Glutamatergic neuron (in vitro differentiated cells): ENCODE results near the gene ACTR1B. TPM values are rescaled to one million over a fixed set of nuclear protein-coding genes. Genes with fewer than 3 reads are reported as not detected.
A peak's percentile ranks its signal among the peaks of the same experiment; 100 is the strongest.

Experiments
- DNase-seq: peaks from one replicate; pipeline ENCODE4 v3.0.0; 2022
- H3K27ac Mint-ChIP-seq: one replicate; pipeline ENCODE4 v1.8.0; 2020; ENCODE audit warnings: mild to moderate bottlenecking, mixed read lengths, inconsistent platforms; ENCODE audit not compliant: unreplicated experiment
- H3K27me3 Mint-ChIP-seq: one replicate; pipeline ENCODE4 v1.8.0; 2020; ENCODE audit warnings: mild to moderate bottlenecking, moderate library complexity, mixed read lengths, inconsistent platforms; ENCODE audit not compliant: unreplicated experiment
- H3K36me3 Mint-ChIP-seq: one replicate; pipeline ENCODE4 v1.8.0; 2020; ENCODE audit warnings: mild to moderate bottlenecking, mixed read lengths, inconsistent platforms; ENCODE audit not compliant: unreplicated experiment
- H3K4me1 Mint-ChIP-seq: one replicate; pipeline ENCODE4 v1.8.0; 2020; ENCODE audit warnings: mild to moderate bottlenecking, low read depth, mixed read lengths, inconsistent platforms; ENCODE audit not compliant: unreplicated experiment
- H3K4me3 Mint-ChIP-seq: one replicate; pipeline ENCODE4 v1.8.0; 2020; ENCODE audit warnings: mild to moderate bottlenecking, mixed read lengths, inconsistent platforms; ENCODE audit not compliant: unreplicated experiment
- H3K9me3 Mint-ChIP-seq: one replicate; pipeline ENCODE4 v1.8.0; 2020; ENCODE audit warnings: mild to moderate bottlenecking, moderate library complexity, mixed read lengths, inconsistent platforms; ENCODE audit not compliant: unreplicated experiment
- total RNA-seq: library from RNA; stranded (reverse); fragmentation: NEBNext Ultra II Directional; extraction: Animal tissue kit (Norgen Biotek cat#: 25700); gene quantifications from one replicate; pipeline ENCODE4 v1.2.1, GENCODE V29; 2021; ENCODE audit not compliant: unreplicated experiment
- TF ChIP-seq, protein P1 (sequence below): fragments of 200-600 bp; sonication (generic); IDR thresholded peaks from one replicate; pipeline ENCODE4 v1.5.0; 2021; ENCODE audit not compliant: partially characterized antibody, unreplicated experiment

The ACTR1B gene
- total RNA-seq, 1 donor from 2014 or later = 104 TPM

GRCh38 chr2:97662895-97663625, 784 bp downstream of the ACTR1B start:
- Mint-ChIP-seq H3K9me3 (peaks cover 15% of the 10 kb centered on the region), H3K27ac (peak overlapping the region; percentile 100), H3K36me3 (no peaks in the 10 kb centered on the region), H3K4me1 (peaks cover 25% of the 10 kb centered on the region), H3K27me3 (peaks cover 7% of the 10 kb centered on the region), H3K4me3 (peak overlapping the region; percentile 94)
- TF ChIP-seq, protein P1, sequence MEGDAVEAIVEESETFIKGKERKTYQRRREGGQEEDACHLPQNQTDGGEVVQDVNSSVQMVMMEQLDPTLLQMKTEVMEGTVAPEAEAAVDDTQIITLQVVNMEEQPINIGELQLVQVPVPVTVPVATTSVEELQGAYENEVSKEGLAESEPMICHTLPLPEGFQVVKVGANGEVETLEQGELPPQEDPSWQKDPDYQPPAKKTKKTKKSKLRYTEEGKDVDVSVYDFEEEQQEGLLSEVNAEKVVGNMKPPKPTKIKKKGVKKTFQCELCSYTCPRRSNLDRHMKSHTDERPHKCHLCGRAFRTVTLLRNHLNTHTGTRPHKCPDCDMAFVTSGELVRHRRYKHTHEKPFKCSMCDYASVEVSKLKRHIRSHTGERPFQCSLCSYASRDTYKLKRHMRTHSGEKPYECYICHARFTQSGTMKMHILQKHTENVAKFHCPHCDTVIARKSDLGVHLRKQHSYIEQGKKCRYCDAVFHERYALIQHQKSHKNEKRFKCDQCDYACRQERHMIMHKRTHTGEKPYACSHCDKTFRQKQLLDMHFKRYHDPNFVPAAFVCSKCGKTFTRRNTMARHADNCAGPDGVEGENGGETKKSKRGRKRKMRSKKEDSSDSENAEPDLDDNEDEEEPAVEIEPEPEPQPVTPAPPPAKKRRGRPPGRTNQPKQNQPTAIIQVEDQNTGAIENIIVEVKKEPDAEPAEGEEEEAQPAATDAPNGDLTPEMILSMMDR = no peak
- peak; percentile 81 for DNase-seq

DNA sequence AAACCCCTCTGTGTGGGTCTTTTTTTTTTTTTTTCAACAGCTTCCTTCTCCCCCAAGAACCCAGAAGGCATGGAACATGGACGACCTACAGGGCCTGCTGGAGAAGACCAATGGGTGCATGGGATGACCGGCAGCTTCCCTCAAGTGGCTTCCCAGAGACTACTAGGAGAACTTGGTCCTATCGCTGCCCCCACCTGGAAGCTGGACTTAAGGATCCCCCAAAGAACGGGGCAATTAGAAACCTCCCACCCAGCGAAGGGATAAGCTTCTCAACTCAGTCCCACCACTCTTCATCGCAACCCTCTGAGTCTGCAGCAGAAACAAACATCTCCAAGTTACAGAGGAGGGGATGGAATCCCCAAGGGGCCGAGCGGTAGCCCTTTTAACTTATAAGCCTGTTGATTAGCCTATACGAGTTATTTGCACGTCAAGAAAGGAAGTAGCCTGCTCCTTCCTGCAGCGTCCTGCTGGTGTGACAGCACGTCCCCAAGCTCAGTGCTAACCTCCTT, 1.4 kb downstream of the ACTR1B start:
- H3K4me3 Mint-ChIP-seq = peak overlapping the region; percentile 94

GRCh38 chr2:97661927-97662326, 1.9 kb downstream of the ACTR1B start:
- DNase-seq = no peak
- peaks cover 15% of the 10 kb centered on the region for H3K9me3 Mint-ChIP-seq
- H3K4me3 Mint-ChIP-seq = peak overlapping the region; percentile 94
- H3K27ac Mint-ChIP-seq = peak overlapping the region; percentile 100
- peaks cover 25% of the 10 kb centered on the region for H3K4me1 Mint-ChIP-seq
- H3K27me3 Mint-ChIP-seq = peaks cover 7% of the 10 kb centered on the region
- H3K36me3 Mint-ChIP-seq = no peaks in the 10 kb centered on the region
- TF ChIP-seq, protein P1 = no peak

More for the DNA sequence above, 1.4 kb downstream of the ACTR1B start:
- TF ChIP-seq, protein P1 = no peak
- Mint-ChIP-seq H3K36me3 (no peaks in the 10 kb centered on the region), H3K9me3 (peaks cover 15% of the 10 kb centered on the region), H3K27me3 (peaks cover 7% of the 10 kb centered on the region), H3K27ac (peak overlapping the region; percentile 100), H3K4me1 (peaks cover 25% of the 10 kb centered on the region)
- DNase-seq = no peak

GRCh38 chr2:97660775-97661389, 3.0 kb downstream of the ACTR1B start:
- Mint-ChIP-seq H3K4me3 (peak overlapping the region; percentile 94), H3K27ac (peak overlapping the region; percentile 100)

More at GRCh38 chr2:97660775-97661389, 3.0 kb downstream of the ACTR1B start:
- Mint-ChIP-seq H3K9me3 (peaks cover 13% of the 10 kb centered on the region), H3K4me1 (peaks cover 25% of the 10 kb centered on the region), H3K36me3 (no peaks in the 10 kb centered on the region), H3K27me3 (peaks cover 5% of the 10 kb centered on the region)
- DNase-seq = no peak
- TF ChIP-seq, protein P1 = no peak
